HG02678 (cell line): ENCODE data around the gene TMEM273.
A peak's percentile ranks its signal among the peaks of the same experiment; 100 is the strongest.

Experiments used
- ATAC-seq: cut with Tn5 transposase; IDR thresholded peaks from one replicate; pipeline ENCODE4 v1.9.1; 2021; ENCODE audit warnings: mild to moderate bottlenecking, moderate library complexity; ENCODE audit not compliant: unreplicated experiment

TMEM273 gene, protein sequence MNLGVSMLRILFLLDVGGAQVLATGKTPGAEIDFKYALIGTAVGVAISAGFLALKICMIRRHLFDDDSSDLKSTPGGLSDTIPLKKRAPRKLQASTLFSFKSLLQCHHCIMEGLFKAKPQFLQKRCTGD

GRCh38 chr10:49187950-49188761, at the start of gene TMEM273:
TSS of gene TMEM273 (minus strand) at chr10:49188391. CDS start at chr10:49188336, 55 bp downstream.
- ATAC-seq = peak; percentile 79

- no peak for ATAC-seq
These were observed 49.8 kb upstream of the TMEM273 start for GRCh38 chr10:49237985-49238384.

DNA sequence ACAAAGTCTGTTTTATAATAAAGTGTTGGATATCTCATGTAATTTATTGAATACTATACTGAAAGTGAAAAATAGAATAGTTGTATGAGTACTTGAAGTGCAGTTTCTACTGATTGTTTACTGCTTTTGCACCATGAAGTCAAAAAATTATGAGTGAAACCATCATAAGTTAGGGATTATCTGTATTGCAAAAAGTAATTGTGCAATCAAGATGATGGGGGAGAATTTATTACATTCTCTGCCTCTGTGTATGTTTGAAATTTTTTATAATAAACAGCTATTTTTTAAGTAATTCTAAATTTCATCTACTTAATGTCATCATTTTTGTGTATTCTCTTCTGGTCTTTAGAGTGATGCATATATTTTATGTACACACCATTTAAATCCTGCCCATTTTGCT, 47.2 kb upstream of the TMEM273 start:
- no peak for ATAC-seq

GRCh38 chr10:49231086-49231820, 43.1 kb upstream of the TMEM273 start:
- ATAC-seq = no peak

GRCh38 chr10:49230004-49230403, 41.8 kb upstream of the TMEM273 start:
- no peak for ATAC-seq

DNA sequence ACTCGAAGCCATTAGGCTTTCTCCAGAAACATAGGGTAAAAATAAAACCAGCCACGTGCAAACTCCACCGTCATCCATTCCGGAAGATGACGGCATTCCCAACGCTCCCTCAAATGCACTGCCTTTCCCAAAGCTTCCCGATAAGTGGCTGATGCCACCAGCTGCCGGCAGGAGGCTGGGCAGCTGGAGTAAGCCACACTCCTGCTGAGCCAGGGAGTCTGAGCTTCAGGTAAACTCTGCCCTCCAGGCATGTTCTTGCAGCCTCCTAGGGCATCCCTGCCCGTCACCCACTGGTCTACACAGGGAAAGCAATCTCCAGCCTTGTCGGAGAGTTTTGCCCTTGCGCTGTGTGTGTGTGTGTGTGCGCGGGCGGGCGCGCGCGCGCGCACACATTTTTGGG, 40.5 kb upstream of the TMEM273 start:
- ATAC-seq = no peak

- ATAC-seq = no peak
These were observed 39.2 kb upstream of the TMEM273 start for GRCh38 chr10:49227406-49227805.

GRCh38 chr10:49226594-49226993, 38.4 kb upstream of the TMEM273 start:
- no peak for ATAC-seq

GRCh38 chr10:49225218-49225876, 37.2 kb upstream of the TMEM273 start:
- ATAC-seq = no peak

DNA sequence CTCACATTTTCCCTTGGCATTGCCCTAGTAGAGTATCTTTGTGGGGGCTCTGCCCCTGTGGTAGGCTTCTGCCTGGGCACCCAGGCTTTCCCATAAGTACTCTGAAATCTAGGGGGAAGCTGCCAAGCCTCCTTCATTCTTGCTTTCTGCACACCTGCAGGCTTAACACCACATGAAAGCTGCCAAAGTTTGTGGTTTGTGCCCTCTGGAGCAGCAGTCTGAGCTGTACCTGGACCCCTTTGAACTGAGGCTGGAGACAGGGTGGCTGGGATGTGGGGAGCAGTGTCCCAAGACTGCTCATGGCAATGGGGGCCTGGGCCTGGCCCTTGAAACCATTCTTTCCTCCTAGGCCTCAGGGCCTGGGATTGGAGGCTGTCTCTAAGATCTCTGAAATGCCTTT, 35.0 kb upstream of the TMEM273 start:
- no peak for ATAC-seq

- no peak for ATAC-seq
These were observed 34.0 kb upstream of the TMEM273 start for GRCh38 chr10:49222170-49222569.

GRCh38 chr10:49220679-49221078, 32.5 kb upstream of the TMEM273 start:
- ATAC-seq = no peak

- ATAC-seq = no peak
These were observed 31.8 kb upstream of the TMEM273 start for GRCh38 chr10:49220031-49220430.

GRCh38 chr10:49219248-49219647, 31.1 kb upstream of the TMEM273 start:
- ATAC-seq = no peak

- ATAC-seq = no peak
These were observed 30.3 kb upstream of the TMEM273 start for GRCh38 chr10:49218480-49218879.

- no peak for ATAC-seq
These were observed 29.5 kb upstream of the TMEM273 start for GRCh38 chr10:49217645-49218044.

DNA sequence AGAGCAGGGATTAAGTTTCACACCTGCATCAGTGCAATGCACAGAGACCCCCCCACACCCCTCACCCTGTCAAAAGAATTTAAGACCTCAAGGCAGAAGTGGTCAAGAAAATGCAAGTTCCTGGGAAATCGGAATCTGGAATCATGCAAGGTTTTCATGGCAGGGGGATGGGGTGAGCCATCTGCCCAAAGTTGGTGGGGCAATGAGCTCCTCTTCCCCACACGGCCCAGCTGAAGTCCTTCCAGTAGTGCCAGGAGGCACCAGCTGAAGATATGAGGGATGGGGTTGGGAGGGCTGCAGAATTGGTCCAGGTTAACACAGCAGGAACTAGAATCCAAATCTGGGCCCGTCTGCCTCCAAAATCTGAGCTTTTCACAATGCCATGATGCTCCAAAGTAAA, 25.0 kb upstream of the TMEM273 start:
- no peak for ATAC-seq

DNA sequence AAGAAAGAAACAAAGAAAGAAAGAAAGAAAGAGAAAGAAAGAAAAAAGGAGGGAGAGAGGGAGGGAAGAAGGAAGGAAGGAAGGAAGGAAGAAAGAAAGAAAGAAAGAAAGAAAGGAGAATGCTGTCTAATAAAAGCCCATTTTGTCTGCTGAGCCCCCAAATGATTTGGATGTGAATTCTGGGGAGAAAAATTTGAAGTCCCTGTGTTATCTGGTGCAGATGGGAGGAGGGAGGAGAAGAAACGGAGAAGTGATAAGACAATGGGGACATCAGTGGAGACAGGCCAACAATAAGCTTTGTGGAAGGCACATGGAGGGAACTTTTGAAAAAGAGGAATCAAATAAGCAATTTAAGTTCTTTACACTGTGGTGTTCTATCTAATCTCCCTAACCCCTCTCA, 24.6 kb upstream of the TMEM273 start:
- no peak for ATAC-seq

DNA sequence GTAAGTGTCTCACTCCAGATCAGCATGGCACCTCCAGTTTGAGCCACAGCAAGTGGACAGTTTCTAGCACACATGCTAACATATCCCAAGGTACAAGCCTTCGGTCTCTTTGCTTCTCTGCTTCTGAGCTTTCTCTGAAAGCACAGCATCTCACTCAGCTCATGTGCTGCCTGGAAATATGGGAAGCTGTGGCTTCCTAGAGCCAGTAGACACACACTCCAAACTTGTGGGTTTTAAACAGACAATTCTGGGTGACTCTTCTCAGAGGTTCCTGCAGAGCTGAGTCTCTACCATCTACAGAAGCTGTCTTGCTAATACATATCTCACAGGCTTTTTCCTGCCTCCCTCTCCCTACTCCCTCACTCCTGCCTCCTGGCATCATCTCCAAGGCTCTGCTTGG, 23.9 kb upstream of the TMEM273 start:
- no peak for ATAC-seq

GRCh38 chr10:49208996-49209395, 20.8 kb upstream of the TMEM273 start:
- no peak for ATAC-seq

GRCh38 chr10:49207936-49208487, 19.8 kb upstream of the TMEM273 start:
- no peak for ATAC-seq
